GM12878 (cell line): ENCODE data around the gene ACVR2A. TPM values are rescaled to one million over a fixed set of nuclear protein-coding genes. Genes with fewer than 3 reads are reported as not detected.

Experiments
- ATAC-seq: fragments of 200-7000 bp; cut with Tn5 transposase; 3 replicates; pipeline ENCODE4 v1.9.1; 2020; ENCODE audit warnings: mild to moderate bottlenecking, moderate library complexity
- BruUV-seq: library from RNA; stranded (reverse); fragments of 400-500 nt; replicated peaks from 2 replicates; lab custom pipeline; 2021; lab: Mats Ljungman, UMichigan
- CTCF ChIA-PET: fragments of 300-600 bp; sonication (Branson Sonifier 250); formaldehyde crosslinking; extraction: SDS; loops from one replicate; lab custom pipeline; 2021; ENCODE audit warnings: inconsistent platforms; lab: Yijun Ruan, JAX
- POLR2A ChIA-PET: fragments of 350-600 bp; formaldehyde crosslinking; extraction: SDS; loops from one replicate; lab custom pipeline; 2021; ENCODE audit warnings: inconsistent platforms; lab: Charles Lee
- RAD21 ChIA-PET: fragments of 300-600 bp; sonication (Branson Sonifier 250); formaldehyde crosslinking; loops from one replicate; lab custom pipeline; 2023; ENCODE audit warnings: antibody characterized with exemption; ENCODE audit not compliant: unreplicated experiment; lab: Charles Lee
- SMC1A ChIA-PET: fragments of 300-600 bp; sonication (Branson Sonifier 250); formaldehyde crosslinking; loops from one replicate; lab custom pipeline; 2023; ENCODE audit not compliant: unreplicated experiment, uncharacterized antibody; lab: Charles Lee
- DNase-seq: peaks from one replicate; pipeline ENCODE4 v3.0.0-alpha.2; 2011; ENCODE audit warnings: low read depth, low spot score
- FAIRE-seq: peaks from 3 replicates; lab custom pipeline; 2011; peaks lifted over from hg19 to GRCh38; lab: Jason Lieb, UNC
- H2AFZ ChIP-seq: 2 replicates; pipeline ENCODE4 v1.6.0; 2011; ENCODE audit warnings: low read depth, low read length, control low read depth; ENCODE audit not compliant: control insufficient read depth
- H3K27ac ChIP-seq: 2 replicates; pipeline ENCODE4 v1.5.1; 2011; ENCODE audit warnings: control low read depth; ENCODE audit not compliant: control insufficient read depth, insufficient read depth
- H3K27me3 ChIP-seq, 2 experiments: replicated peaks in 1 of 2; 2 replicates each; pipeline versions ENCODE4 v1.6.0 to v1.6.1; 2011; ENCODE audit warnings: low read length in 1 of 2; ENCODE audit not compliant: control insufficient read depth in 2 of 2, insufficient read depth in 2 of 2
- H3K36me3 ChIP-seq, 2 experiments: 2 replicates each; pipeline ENCODE4 v1.5.1; 2011; ENCODE audit warnings: low read length in 1 of 2; ENCODE audit not compliant: control insufficient read depth in 2 of 2, insufficient read depth in 2 of 2
- H3K4me1 ChIP-seq: 2 replicates; pipeline ENCODE4 v1.6.1; 2011; ENCODE audit warnings: mild to moderate bottlenecking, low read length, moderate library complexity, mixed read lengths; ENCODE audit not compliant: control insufficient read depth, insufficient read depth
- H3K4me2 ChIP-seq: 2 replicates; pipeline ENCODE4 v1.6.0; 2011; ENCODE audit warnings: control low read depth; ENCODE audit not compliant: control insufficient read depth, insufficient read depth
- H3K4me3 ChIP-seq: fragments of 200-600 bp; sonication (generic); 2 replicates; pipeline ENCODE4 v1.5.1; 2016
- H3K79me2 ChIP-seq: 2 replicates; pipeline ENCODE4 v1.6.0; 2011; ENCODE audit warnings: low read length; ENCODE audit not compliant: control insufficient read depth, insufficient read depth
- H3K9ac ChIP-seq: 2 replicates; pipeline ENCODE4 v1.8.0; 2011; ENCODE audit warnings: low read length, control low read depth, mixed read lengths; ENCODE audit not compliant: control insufficient read depth, insufficient read depth
- H3K9me3 ChIP-seq: replicated peaks from 3 replicates; pipeline ENCODE4 v1.5.1; 2011; ENCODE audit warnings: mild to moderate bottlenecking, low read length; ENCODE audit not compliant: control insufficient read depth, insufficient read depth
- H4K20me1 ChIP-seq: 2 replicates; pipeline ENCODE4 v1.6.0; 2011; ENCODE audit not compliant: control insufficient read depth, insufficient read depth
- ASH2L ChIP-seq: fragments of 300-600, 200-600 bp; sonication (generic); IDR thresholded peaks from 2 replicates; pipeline ENCODE4 v1.6.1; 2017; ENCODE audit warnings: low read depth, mild to moderate bottlenecking, borderline replicate concordance
- BMI1 ChIP-seq: fragments of 450-650 bp; IDR thresholded peaks from 2 replicates; pipeline ENCODE4 v1.6.1; 2016; ENCODE audit warnings: mild to moderate bottlenecking, moderate library complexity, borderline replicate concordance
- HCFC1 ChIP-seq: fragments of 150-350 bp; IDR thresholded peaks from 2 replicates; pipeline ENCODE4 v1.6.1; 2014; ENCODE audit warnings: low read length
- PBX3 ChIP-seq: IDR thresholded peaks from 2 replicates; pipeline ENCODE4 v1.6.1; 2011; ENCODE audit warnings: mild to moderate bottlenecking, low read depth, low read length, moderate library complexity; ENCODE audit not compliant: insufficient replicate concordance
- SMC3 ChIP-seq: IDR thresholded peaks from 2 replicates; pipeline ENCODE4 v1.6.1; 2011; ENCODE audit warnings: low read length, improper control_type of control experiment, borderline replicate concordance
- USF1 ChIP-seq: IDR thresholded peaks from 2 replicates; pipeline ENCODE4 v1.6.1; 2011; ENCODE audit warnings: borderline replicate concordance, low read depth, mild to moderate bottlenecking, moderate library complexity, mixed read lengths, low read length; ENCODE audit not compliant: insufficient read depth; ENCODE audit errors: extremely low read length
- USF2 ChIP-seq: IDR thresholded peaks from 2 replicates; pipeline ENCODE4 v1.6.1; 2011; ENCODE audit warnings: low read depth, low read length, improper control_type of control experiment, borderline replicate concordance
- YY1 ChIP-seq: IDR thresholded peaks from 2 replicates; pipeline ENCODE4 v1.6.1; 2011; ENCODE audit warnings: low read depth, mild to moderate bottlenecking, low read length
- ZNF24 ChIP-seq: fragments of 450-650 bp; IDR thresholded peaks from 2 replicates; pipeline ENCODE4 v1.6.1; 2017; ENCODE audit warnings: antibody characterized with exemption, mild to moderate bottlenecking
- in situ Hi-C: fragments of 300-500 bp; cut with MboI; formaldehyde crosslinking; loops from 9 replicates; pipeline ENCODE4 v1.14.3; 2018; ENCODE audit warnings: mixed read lengths
- intact Hi-C: fragments of 100-400 bp; cut with micrococcal nuclease; formaldehyde crosslinking; loops from one replicate; pipeline ENCODE4 v1.14.2; 2022; ENCODE audit not compliant: unreplicated experiment
- polyA plus RNA-seq, 11 experiments: library from polyadenylated mRNA; depleted of rRNA in 4 of 11; unstranded in 6 of 11; stranded (reverse) in 5 of 11; fragments of >200 nt; fragmentation: Nextera tagmentation in 4 of 11; fragmentation: Illumina TruSeq in 1 of 11; extraction: Ambion mirVana in 4 of 11; extraction: Trizol in 1 of 11; gene quantifications; 1 replicate in 1 of 11; 2 replicates in 10 of 11; pipeline versions ENCODE4 v1.2.1 to v1.2.3, GENCODE V29; 2011 to 2016; ENCODE audit warnings: inconsistent platforms in 2 of 11, missing spikeins in 2 of 11, low read depth in 1 of 11
- total RNA-seq, 4 experiments: library from RNA; depleted of rRNA in 3 of 4; stranded (reverse); fragments of >200 nt in 3 of 4; fragmentation: Illumina TruSeq in 1 of 4; extraction: Trizol in 1 of 4; gene quantifications; 2 replicates each; pipeline versions ENCODE4 v1.2.1 to v1.2.3, GENCODE V29; 2013 to 2021

The ACVR2A gene
- total and polyA plus RNA-seq, 10 of the 15 experiments (the other 5 are each of a cell fraction or from before 2014, with no cell fraction given) = 0.42 to 3.0 (median 1.7) TPM

DNA sequence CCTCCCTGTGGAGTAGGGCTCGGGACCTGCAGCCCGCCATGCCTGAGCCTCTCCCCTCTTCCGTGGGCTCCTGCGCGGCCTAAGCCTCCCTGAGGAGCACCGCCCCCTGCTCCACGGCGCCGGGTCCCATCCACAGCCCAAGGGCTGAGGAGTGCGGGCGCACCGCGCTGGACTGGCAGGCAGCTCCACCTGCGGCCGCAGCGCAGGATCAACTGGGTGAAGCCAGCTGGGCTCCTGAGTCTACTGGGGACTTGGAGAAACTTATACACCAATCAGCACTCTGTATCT is 17.8 kb upstream of the ACVR2A start (continued):
- TF ChIP-seq HCFC1 (no peak), USF2 (no peak), USF1 (no peak), PBX3 (no peak), ASH2L (no peak), ZNF24 (no peak)

- no TSS peak for BruUV-seq
- FAIRE-seq = no peak
- in situ Hi-C loops (no loop called here), intact Hi-C loops (no loop called here)
- Histone ChIP-seq H3K4me2 (no peak overlapping the region), H3K4me3 (no peak overlapping the region), H3K9me3 (no peaks in the 10 kb centered on the region; the same call in 1 of the 3 replicates), H3K79me2 (no peaks in the 10 kb centered on the region), H3K9ac (no peak overlapping the region), H4K20me1 (no peaks in the 10 kb centered on the region), H3K4me1 (no peaks in the 10 kb centered on the region), H2AFZ (no peak overlapping the region), H3K36me3 (no peaks in the 10 kb centered on the region), H3K27ac (no peak overlapping the region), H3K27me3 (no peaks in the 10 kb centered on the region)
- RAD21 ChIA-PET = no interaction called here
- CTCF ChIA-PET = no interaction called here
- POLR2A ChIA-PET = no interaction called here
- ATAC-seq = no peak
- SMC1A ChIA-PET = no interaction called here
- DNase-seq = no peak
- TF ChIP-seq SMC3 (no peak), BMI1 (peak; percentile 33; the same call in 1 of the 2 replicates), YY1 (no peak)
These were observed 15.7 kb upstream of the ACVR2A start for GRCh38 chr2:147829106-147829505.
